C4-2B (cell line): ENCODE data around the gene OSGEP.

Experiments used
- ZFX ChIP-seq: fragments of 450-650 bp; IDR thresholded peaks from 2 replicates; pipeline ENCODE4 v1.6.1; 2017
- TF ChIP-seq, protein P1 (sequence below): fragments of 450-650 bp; conservative IDR thresholded peaks from 2 replicates; pipeline ENCODE4 v1.5.1; 2017; ENCODE audit warnings: mild to moderate bottlenecking

- TF ChIP-seq, protein P1, sequence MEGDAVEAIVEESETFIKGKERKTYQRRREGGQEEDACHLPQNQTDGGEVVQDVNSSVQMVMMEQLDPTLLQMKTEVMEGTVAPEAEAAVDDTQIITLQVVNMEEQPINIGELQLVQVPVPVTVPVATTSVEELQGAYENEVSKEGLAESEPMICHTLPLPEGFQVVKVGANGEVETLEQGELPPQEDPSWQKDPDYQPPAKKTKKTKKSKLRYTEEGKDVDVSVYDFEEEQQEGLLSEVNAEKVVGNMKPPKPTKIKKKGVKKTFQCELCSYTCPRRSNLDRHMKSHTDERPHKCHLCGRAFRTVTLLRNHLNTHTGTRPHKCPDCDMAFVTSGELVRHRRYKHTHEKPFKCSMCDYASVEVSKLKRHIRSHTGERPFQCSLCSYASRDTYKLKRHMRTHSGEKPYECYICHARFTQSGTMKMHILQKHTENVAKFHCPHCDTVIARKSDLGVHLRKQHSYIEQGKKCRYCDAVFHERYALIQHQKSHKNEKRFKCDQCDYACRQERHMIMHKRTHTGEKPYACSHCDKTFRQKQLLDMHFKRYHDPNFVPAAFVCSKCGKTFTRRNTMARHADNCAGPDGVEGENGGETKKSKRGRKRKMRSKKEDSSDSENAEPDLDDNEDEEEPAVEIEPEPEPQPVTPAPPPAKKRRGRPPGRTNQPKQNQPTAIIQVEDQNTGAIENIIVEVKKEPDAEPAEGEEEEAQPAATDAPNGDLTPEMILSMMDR, result no peak
- no peak for TF ChIP-seq ZFX
These were observed 22.2 kb upstream of the OSGEP start for GRCh38 chr14:20476776-20477175.
